ENCODE measurements around the gene ZNF654.

ZNF654 gene

GRCh38 chr3:88036221-88036620 lies 22.8 kb upstream of the ZNF654 start:
- H3K27me3 ChIP-seq (ENCODE audit: insufficient read depth, poor library complexity, severe bottlenecking) = no peaks in the 10 kb centered on the region
- no peak overlapping the region for H3K27ac ChIP-seq (replicated peaks)
- H3K4me3 ChIP-seq (replicated peaks; ENCODE audit: insufficient read depth, low read length) = no peak overlapping the region
- no peak for DNase-seq (ENCODE audit: low read depth in 1 of 2, low spot score in 1 of 2)
- TF ChIP-seq POLR2AphosphoS5 (IDR thresholded peaks at IDR 0.05; ENCODE audit: low read depth) (no peak), SPI1 (IDR thresholded peaks at IDR 0.05; ENCODE audit: borderline replicate concordance, low read depth) (no peak), GABPA (IDR thresholded peaks at IDR 0.05; ENCODE audit: low read depth) (no peak), REST (IDR thresholded peaks at IDR 0.05; ENCODE audit: insufficient replicate concordance, low read depth) (no peak)

- Histone ChIP-seq H3K4me3 (replicated peaks; ENCODE audit: insufficient read depth, low read length) (no peak overlapping the region), H3K27me3 (ENCODE audit: insufficient read depth, poor library complexity, severe bottlenecking) (no peaks in the 10 kb centered on the region), H3K27ac (replicated peaks) (no peak overlapping the region)
- DNase-seq (ENCODE audit: low read depth in 1 of 2, low spot score in 1 of 2) = no peak
- TF ChIP-seq POLR2AphosphoS5 (IDR thresholded peaks at IDR 0.05; ENCODE audit: low read depth) = no peak
- TF ChIP-seq REST (IDR thresholded peaks at IDR 0.05; ENCODE audit: insufficient replicate concordance, low read depth) = no peak
- TF ChIP-seq GABPA (IDR thresholded peaks at IDR 0.05; ENCODE audit: low read depth) = no peak
- TF ChIP-seq CTCF (IDR thresholded peaks at IDR 0.05; ENCODE audit: insufficient read depth, low read length) = no peak
- TF ChIP-seq SPI1 (IDR thresholded peaks at IDR 0.05; ENCODE audit: borderline replicate concordance, low read depth) = no peak
These were observed 20.5 kb upstream of the ZNF654 start for GRCh38 chr3:88038566-88038965.

GRCh38 chr3:88040529-88040928 lies 18.5 kb upstream of the ZNF654 start:
- H3K4me3 ChIP-seq (replicated peaks; ENCODE audit: insufficient read depth, low read length) = no peak overlapping the region
- no peaks in the 10 kb centered on the region for H3K27me3 ChIP-seq (ENCODE audit: insufficient read depth, poor library complexity, severe bottlenecking)
- no peak for DNase-seq (ENCODE audit: low read depth in 1 of 2, low spot score in 1 of 2)
- TF ChIP-seq POLR2AphosphoS5 (IDR thresholded peaks at IDR 0.05; ENCODE audit: low read depth) (no peak), CTCF (IDR thresholded peaks at IDR 0.05; ENCODE audit: insufficient read depth, low read length) (no peak), SPI1 (IDR thresholded peaks at IDR 0.05; ENCODE audit: borderline replicate concordance, low read depth) (no peak), REST (IDR thresholded peaks at IDR 0.05; ENCODE audit: insufficient replicate concordance, low read depth) (no peak), GABPA (IDR thresholded peaks at IDR 0.05; ENCODE audit: low read depth) (no peak)
- no peak overlapping the region for H3K27ac ChIP-seq (replicated peaks)
